Nephron progenitor cell (in vitro differentiated cells): ENCODE measurements around the gene FXYD5.
A peak's percentile ranks its signal among the peaks of the same experiment; 100 is the strongest.

Experiments used
- DNase-seq: peaks from one replicate; pipeline ENCODE4 v3.0.0; 2021
- H3K27ac Mint-ChIP-seq: 2 replicates; pipeline ENCODE4 v1.8.0; 2021; ENCODE audit warnings: mild to moderate bottlenecking, moderate library complexity, mixed read lengths
- H3K27me3 Mint-ChIP-seq: 2 replicates; pipeline ENCODE4 v1.8.0; 2021; ENCODE audit warnings: mild to moderate bottlenecking, low read depth, mixed read lengths; ENCODE audit not compliant: poor library complexity
- H3K36me3 Mint-ChIP-seq: 2 replicates; pipeline ENCODE4 v1.8.0; 2021; ENCODE audit warnings: low read depth, mixed read lengths
- H3K4me1 Mint-ChIP-seq: 2 replicates; pipeline ENCODE4 v1.8.0; 2021; ENCODE audit warnings: mixed read lengths
- H3K4me3 Mint-ChIP-seq: 2 replicates; pipeline ENCODE4 v1.8.0; 2021; ENCODE audit warnings: mild to moderate bottlenecking, moderate library complexity, mixed read lengths
- H3K9me3 Mint-ChIP-seq: 2 replicates; pipeline ENCODE4 v1.8.0; 2021; ENCODE audit warnings: mild to moderate bottlenecking, moderate library complexity, mixed read lengths
- TF ChIP-seq, protein P1 (sequence below): fragments of 200-600 bp; sonication (generic); IDR thresholded peaks from 2 replicates; pipeline ENCODE4 v1.5.0; 2021; ENCODE audit warnings: antibody characterized with exemption

Gene FXYD5, protein sequence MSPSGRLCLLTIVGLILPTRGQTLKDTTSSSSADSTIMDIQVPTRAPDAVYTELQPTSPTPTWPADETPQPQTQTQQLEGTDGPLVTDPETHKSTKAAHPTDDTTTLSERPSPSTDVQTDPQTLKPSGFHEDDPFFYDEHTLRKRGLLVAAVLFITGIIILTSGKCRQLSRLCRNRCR

DNA sequence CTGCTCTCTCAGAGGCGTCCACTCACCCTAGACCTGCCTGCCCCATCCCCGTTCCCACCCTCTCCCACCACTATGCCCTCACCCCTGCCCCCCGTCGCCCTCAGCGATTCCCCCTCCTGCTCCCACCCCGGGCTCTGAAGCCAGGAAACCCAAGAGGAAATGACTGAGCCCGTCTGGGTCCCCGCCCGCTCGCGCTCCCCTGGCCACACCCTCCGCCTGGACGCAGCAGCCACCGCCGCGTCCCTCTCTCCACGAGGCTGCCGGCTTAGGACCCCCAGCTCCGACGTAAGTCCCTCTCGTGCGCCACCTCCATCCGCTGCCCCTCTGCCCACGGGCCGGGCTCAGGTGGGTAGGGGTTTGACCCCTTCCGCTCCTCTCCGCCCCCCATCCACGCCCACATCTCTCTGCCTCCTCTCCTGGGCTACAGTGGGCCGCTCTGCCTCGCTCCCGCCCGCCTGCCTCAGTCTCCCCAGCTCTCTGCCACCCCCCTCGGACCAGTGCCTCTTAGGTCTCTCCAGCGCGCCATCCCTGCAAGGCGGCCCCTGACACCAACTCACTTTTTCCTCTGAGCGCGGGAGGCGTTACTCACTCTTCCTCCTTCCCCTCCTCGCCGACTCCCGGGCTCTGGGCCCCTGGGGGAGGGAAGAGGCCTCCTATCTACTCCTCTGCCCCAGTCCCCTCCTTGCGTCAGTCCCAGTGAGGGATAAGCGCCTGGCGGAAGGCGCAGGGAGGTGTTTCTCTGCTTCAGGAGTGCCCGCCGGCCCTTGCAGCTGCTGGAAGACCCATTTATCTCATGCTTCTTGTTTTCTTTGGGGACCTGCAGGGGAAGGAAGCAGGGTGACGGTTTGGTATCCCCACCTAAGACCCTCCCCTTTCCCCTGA is at the start of gene FXYD5:
FXYD5 (plus strand) TSS at position 211 of the 882 bp plus-strand sequence. CDS start 816 bp downstream, outside the sequence.
- Mint-ChIP-seq H3K27ac (no peak within 1 kb of the TSS), H3K4me3 (peak within 1 kb of the TSS; percentile 85)
- DNase-seq, result peak; percentile 68

DNA sequence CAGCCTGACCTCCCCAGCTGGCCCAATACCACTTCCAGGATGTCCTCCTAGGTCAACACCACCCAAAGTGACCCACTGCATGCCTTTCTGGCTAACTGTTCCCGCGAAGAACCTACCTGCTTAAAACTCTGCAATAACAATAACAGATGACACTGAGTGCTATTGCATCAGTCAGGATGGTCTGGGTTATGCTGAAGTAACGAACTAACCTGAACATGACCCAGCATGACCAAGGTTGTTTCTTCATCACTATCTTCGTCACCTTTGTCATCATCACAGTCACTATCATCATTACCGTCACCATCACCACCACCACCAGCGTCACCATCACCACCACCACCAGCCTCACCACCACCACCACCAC is 49.5 kb upstream of the FXYD5 start:
- H3K4me3 Mint-ChIP-seq, result no peak overlapping the region
- H3K27me3 Mint-ChIP-seq, result peaks cover 13% of the 10 kb centered on the region
- no peaks in the 10 kb centered on the region for H3K36me3 Mint-ChIP-seq
- H3K4me1 Mint-ChIP-seq, result peaks cover 14% of the 10 kb centered on the region
- DNase-seq, result no peak
- TF ChIP-seq, protein P1, sequence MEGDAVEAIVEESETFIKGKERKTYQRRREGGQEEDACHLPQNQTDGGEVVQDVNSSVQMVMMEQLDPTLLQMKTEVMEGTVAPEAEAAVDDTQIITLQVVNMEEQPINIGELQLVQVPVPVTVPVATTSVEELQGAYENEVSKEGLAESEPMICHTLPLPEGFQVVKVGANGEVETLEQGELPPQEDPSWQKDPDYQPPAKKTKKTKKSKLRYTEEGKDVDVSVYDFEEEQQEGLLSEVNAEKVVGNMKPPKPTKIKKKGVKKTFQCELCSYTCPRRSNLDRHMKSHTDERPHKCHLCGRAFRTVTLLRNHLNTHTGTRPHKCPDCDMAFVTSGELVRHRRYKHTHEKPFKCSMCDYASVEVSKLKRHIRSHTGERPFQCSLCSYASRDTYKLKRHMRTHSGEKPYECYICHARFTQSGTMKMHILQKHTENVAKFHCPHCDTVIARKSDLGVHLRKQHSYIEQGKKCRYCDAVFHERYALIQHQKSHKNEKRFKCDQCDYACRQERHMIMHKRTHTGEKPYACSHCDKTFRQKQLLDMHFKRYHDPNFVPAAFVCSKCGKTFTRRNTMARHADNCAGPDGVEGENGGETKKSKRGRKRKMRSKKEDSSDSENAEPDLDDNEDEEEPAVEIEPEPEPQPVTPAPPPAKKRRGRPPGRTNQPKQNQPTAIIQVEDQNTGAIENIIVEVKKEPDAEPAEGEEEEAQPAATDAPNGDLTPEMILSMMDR, result no peak
- no peak overlapping the region for H3K27ac Mint-ChIP-seq
- peaks cover 9% of the 10 kb centered on the region for H3K9me3 Mint-ChIP-seq

More for the DNA sequence above, at the start of gene FXYD5:
- TF ChIP-seq, protein P1, result no peak
- Mint-ChIP-seq H3K4me1 (peaks cover 59% of the 10 kb centered on the region), H3K9me3 (no peaks in the 10 kb centered on the region), H3K36me3 (peaks cover 6% of the 10 kb centered on the region), H3K27me3 (peaks cover 39% of the 10 kb centered on the region)

DNA sequence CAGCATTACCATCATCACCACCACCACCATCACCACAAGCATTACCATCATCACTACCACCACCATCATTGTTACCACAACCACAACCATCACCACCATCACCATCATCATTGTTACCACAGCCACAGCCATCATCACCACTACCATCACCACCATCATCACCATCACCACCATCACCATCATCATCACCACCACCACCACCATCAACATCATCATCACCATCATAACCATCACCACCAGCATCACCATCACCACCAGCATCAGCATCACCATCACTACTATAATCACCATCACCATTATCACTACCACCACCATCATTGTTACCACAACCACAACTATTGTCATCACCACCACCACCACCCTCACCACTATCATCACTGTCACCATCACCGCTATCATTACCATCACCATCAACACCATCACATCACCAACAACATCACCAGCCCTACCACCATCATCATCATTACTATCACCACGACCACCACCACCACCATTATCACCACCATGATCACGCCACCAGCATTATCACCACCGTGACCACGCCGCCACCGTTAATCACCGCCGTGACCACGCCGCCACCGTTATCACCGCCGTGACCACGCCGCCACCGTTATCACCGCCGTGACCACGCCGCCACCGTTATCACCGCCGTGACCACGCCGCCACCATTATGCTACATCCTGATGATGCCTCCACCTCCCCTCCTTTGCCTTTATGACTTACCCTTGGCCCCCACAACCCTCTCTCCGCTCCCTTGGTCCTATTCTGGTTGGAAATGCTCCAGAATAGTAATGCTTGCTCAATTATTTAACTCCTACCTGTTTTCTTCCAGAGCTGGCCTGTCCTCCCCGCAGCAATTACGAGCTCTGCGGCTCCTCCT is 48.9 kb upstream of the FXYD5 start:
- TF ChIP-seq, protein P1, result no peak

DNA sequence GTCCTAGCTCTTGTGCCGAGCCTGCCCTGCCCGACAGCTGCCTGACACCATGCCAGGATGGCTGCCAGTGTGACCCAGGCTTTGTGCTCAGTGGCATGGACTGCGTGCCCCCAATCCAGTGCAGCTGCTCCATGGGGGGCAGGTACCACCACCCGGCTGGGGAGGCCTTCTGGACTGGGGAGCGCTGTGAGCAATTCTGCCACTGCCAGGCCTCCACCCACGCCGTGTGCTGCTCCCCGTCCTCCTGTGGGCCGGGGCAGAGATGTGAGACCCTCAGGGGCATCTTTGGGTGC is 48.3 kb upstream of the FXYD5 start:
- Mint-ChIP-seq H3K27me3 (peaks cover 11% of the 10 kb centered on the region), H3K36me3 (no peaks in the 10 kb centered on the region), H3K27ac (no peak overlapping the region), H3K4me3 (no peak overlapping the region), H3K9me3 (peaks cover 9% of the 10 kb centered on the region), H3K4me1 (peaks cover 20% of the 10 kb centered on the region)
- TF ChIP-seq, protein P1, result no peak
- DNase-seq, result no peak

More for the DNA sequence above, 48.9 kb upstream of the FXYD5 start:
- H3K4me1 Mint-ChIP-seq, result peaks cover 17% of the 10 kb centered on the region
- H3K4me3 Mint-ChIP-seq, result no peak overlapping the region
- DNase-seq, result no peak
- H3K27me3 Mint-ChIP-seq, result peaks cover 13% of the 10 kb centered on the region
- H3K27ac Mint-ChIP-seq, result no peak overlapping the region
- H3K9me3 Mint-ChIP-seq, result peaks cover 9% of the 10 kb centered on the region
- H3K36me3 Mint-ChIP-seq, result no peaks in the 10 kb centered on the region

DNA sequence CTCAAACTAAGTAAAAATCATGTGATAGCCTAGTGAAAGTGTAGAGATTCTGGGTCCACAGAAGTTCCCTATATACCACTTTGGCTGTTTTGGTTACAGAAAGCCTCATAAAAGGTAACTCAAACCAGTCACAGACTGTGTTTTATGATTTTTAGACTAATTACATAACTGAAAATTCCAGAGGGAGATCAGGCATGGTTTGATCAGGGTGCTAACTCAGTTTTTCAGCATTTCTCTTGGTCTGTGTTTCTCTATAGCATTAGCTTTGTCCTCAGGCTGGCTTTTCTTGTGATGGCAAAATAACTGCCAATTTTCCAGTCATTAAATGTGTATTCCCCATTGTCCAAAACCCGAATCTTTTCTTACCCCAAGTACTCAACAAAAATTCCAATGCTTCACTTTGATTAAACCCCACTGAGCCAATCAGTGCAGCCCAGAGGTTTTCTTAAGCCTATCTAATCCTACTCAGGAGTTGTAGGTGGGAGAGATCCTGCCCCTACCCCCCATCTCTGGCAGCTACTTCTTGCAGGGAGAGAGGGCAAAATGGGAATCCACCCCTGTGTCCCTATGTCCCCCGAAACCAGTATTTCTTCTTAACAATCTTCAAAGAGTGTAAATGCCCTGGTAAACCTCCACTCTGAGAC is 47.5 kb upstream of the FXYD5 start:
- H3K4me3 Mint-ChIP-seq, result no peak overlapping the region
- H3K36me3 Mint-ChIP-seq, result no peaks in the 10 kb centered on the region
- no peak for DNase-seq
- peaks cover 24% of the 10 kb centered on the region for H3K4me1 Mint-ChIP-seq
- peaks cover 9% of the 10 kb centered on the region for H3K9me3 Mint-ChIP-seq
- peaks cover 10% of the 10 kb centered on the region for H3K27me3 Mint-ChIP-seq
- no peak overlapping the region for H3K27ac Mint-ChIP-seq
- TF ChIP-seq, protein P1, result no peak
